Stimulated activated CD8-positive, alpha-beta memory T cell treated with anti-CD3 and anti-CD28 coated beads, Interleukin-15, amount 100 ng/mL, for 4 hours (primary cell): Measurements from ENCODE around the gene DHRS7C.

ENCODE experiments used
- DNase-seq, 2 donors: peaks; one replicate each; pipeline ENCODE4 v3.0.0-alpha.2; 2020; ENCODE audit warnings: low read depth in 2 of 2

The DHRS7C gene

DNA sequence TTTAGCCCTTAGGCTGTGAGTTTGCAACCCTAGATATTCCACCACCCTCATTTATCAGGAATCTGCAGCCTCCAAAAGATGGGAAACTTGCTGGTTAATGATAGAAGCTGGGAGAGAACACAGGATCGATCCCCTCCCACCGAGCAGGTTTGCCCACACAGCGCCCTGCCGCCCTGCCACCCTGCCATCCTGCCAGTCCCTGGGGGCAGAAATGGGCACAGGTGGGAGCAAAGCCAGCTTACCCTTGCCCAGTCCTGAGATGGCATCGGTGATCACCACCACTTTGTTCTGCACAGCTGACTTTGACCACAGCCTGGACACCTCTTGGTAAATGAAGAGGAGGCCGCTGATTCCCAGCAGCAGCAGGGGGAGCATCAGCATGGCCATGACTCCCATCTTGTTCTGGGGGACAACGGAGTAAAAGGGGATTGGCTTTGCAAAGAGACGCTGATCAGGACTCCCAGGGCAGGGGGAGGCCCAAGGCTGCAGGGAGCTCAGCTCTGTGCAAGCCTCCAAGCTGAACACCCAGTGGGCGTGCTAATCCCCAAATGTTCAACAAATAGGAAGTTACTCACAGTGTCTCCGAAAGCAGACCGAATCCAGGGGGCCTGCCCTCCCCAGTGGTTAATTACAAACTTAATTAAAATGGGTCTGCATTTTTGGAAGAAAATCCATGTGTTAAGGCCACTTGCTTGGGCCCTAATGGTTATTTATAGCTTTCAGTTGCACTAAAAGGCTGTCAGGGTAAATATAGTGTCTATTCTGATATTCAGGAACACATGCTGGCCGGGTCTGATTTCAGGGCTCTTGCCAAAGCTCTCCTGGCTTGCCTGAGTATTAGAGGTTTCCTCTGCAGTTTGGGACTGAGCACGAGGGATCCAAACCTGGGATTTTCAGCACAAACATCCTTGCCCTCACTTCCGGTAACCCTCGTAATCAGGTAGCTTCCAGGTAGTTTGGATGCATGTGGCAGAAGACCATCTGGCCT is at the start of gene DHRS7C:
Gene DHRS7C (minus strand): TSS at position 704 of the 988 bp plus-strand sequence. CDS start 308 bp downstream, at position 396.
- DNase-seq: no peak

- no peak for DNase-seq
Measured at GRCh38 chr17:9839433-9839832, 48.0 kb upstream of the DHRS7C start.

DNA sequence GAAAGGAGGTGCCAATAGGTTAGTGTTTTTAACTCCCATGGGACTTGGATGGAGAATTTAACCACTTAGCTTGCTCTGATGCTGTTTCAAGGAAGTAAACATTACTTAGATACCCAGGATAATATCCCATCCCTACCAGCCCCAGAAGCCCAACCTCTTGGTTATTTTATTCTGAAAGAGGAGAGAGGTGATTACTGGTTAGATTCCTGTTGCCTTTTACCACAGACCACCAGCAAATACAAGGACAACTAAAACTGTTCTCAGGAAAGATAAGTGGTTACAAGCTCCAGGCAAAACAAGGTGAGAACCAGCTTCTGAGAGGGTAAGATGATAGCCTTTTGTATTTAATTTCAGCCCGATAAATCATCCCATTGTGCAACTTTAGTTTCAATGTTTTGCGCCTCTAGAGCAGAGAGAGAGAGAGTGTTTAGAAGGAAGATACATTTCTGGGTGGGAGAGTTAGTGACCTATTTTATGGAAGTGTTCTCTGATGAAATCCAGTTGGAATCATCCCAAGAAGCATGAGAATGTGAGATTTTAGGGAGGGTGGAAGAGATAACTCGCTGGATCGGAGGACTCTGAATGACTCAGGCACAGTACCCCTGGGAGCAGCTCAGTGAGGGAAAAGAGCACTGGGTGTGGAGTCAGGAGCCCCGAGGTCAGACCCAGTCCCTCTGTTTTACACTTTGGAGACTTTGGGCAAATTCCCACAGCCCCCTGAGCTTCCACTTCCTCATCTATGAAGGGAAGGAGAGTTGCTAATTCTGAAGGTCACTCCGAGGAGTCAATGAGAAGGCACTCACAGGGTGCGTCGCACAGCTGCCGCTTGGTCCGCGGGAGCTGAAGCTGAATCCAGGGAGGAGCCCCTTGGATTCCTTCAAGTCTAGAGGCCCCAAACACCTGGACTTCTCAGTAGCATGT is 46.4 kb upstream of the DHRS7C start:
- no peak for DNase-seq

DNA sequence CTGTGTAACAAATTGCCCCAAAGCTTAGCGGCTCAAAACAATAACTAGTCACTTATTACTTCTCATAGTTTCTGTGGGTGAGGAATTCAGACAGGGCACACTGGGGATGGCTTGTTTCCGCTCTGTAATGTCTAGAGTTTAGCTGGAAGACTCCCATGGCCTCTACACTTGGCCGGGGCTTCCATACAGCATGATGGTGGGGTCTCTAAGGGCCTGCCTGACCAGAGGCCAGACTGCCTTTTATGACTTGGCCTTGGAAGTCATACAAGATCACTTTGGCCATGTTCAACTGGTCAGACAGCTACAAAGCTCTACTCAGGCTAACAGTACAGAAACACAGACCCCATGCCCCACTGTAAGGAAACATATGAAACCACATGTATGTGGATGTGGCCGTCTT is 42.5 kb upstream of the DHRS7C start:
- no peak for DNase-seq

DNA sequence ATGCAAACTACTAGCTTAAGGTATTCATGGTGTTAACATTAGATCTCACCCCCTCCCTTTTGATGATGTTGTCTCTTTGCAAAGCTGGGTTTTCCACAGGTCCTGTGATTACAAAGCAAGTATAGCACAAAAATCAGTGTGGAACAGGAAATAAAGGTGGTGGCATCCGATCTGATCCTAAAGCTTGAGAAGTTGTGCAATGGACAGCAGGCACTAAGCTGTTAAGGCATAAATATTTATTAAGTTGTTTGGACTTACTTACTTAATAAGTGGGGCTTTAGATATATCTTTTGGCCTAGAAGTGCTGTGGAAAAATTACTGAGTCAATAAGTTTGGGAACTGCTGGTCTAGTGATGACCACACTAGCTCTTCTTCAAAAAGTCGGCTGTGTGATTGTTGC is 39.3 kb upstream of the DHRS7C start:
- no peak for DNase-seq

DNA sequence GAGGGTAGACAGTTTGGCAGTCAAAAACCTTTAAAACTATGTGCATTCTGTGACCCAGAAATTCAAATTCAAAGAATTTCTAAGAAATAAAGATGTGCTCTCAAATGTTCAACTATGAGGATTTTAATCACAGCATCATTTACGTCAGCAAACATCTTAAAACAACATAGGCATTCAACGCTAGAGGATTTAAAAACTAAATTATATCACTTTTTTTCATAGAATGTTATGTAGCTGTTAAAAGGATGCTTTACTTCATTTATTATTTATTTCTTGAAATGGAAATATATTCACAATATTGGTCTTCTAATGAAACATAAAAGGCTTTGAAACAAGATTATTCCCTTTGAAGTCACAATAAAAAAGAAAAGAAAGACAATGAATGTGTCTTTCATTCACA is 38.0 kb upstream of the DHRS7C start:
- DNase-seq: no peak

- no peak for DNase-seq
Measured at GRCh38 chr17:9828296-9829295, 37.2 kb upstream of the DHRS7C start.

DNA sequence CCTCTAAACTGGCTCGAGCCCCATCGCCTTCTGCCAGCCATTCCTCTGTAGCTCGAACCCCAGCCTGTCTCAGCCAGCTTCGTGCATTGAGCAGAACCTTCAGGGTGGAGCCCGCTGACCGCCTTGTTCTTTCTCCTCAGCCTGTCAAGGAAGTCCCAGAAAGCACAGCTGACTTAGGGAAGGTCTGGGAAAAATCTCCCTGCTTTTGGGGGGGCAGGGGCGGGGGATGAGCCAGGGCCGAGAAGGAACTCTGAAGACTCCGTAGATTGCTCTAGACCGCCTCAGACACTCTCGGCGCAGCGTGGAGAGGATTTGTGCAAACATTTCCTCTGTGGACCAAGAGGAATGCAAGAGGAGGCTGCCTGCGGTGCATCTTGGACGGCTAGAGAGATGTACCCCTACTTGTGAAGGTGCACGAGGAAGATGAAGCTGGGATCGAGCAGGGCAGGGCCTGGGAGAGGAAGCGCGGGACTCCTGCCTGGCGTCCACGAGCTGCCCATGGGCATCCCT is 34.3 kb upstream of the DHRS7C start, which contains the start of gene GLP2R:
Gene GLP2R (plus strand): TSS at position 284 of the 510 bp plus-strand sequence. CDS start 140 bp downstream, at position 424.
- DNase-seq: no peak

DNA sequence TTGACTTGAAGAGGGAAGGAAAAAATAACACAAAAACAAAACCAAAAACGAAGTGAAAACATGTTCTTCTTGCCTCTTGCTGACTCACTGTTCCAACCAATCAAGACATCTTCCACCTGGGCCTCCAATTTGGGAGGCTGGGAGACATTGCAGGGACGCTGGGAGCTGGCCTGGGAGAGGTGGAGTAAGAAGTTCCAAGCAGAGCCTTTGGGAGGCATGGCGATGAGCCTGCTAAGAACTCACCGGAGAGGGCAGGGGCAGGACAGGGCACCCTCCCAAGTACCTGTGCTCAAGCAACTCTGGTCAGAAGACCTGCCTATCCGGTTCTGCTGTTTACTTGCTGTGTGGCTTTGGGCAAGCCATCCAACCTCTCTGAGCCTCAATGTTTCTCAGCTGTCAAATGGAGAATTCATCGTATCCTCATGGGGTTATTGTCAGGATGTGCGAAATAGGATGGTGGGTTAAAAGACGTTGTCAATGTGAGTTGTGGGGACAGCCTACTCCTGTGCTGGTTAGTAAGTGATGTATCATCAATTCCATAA is 33.5 kb upstream of the DHRS7C start:
- DNase-seq: no peak

DNA sequence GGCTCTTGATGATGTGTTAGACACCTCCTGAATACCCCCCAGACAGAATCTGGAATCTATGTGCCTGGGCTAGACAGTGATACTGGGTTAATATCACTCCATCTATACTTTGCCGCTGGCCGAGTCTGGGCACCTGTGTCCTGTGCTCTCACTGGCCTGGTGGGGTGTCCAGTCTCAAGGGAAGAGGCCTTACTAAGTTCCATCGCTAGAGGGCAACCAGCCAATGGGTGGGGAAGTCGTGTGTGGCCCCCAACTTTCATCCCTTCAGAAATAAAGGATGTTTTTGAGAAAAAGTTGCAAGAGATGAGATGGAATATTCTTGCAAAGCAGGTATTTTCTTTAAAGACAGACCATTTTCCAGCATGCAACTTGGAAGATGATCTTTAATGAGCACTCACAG is 32.7 kb upstream of the DHRS7C start:
- no peak for DNase-seq

- DNase-seq: no peak
Measured at GRCh38 chr17:9821921-9822320, 30.5 kb upstream of the DHRS7C start, which contains the start of gene GSG1L2. TSS of gene GSG1L2 (minus strand) at chr17:9822079. CDS start at chr17:9822071, 8 bp downstream.

- no peak for DNase-seq
Measured at GRCh38 chr17:9820448-9820847, 29.1 kb upstream of the DHRS7C start.

- no peak for DNase-seq
Measured at GRCh38 chr17:9818760-9819159, 27.4 kb upstream of the DHRS7C start.

DNA sequence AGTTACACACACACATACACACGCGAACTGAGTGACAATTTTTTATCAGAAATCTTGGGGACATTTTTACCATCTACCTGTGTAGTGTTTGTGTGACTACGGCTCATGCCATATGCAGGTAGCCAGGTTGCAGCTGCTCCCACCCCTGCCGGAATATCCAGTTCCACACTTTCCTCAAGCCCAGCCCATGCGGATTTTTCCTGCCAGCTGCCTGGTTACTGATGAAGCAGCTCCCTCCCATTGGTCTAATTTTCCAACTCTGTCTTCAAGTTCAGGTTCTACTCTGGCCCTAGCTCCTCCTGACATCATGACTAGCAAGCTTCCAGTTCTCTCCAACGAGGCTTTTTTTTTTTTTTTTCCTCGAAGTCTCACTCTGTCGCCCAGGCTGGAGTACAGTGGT is 25.7 kb upstream of the DHRS7C start:
- no peak for DNase-seq

- DNase-seq: no peak
Measured at GRCh38 chr17:9816472-9816871, 25.1 kb upstream of the DHRS7C start.

- DNase-seq: no peak
Measured at GRCh38 chr17:9814337-9814945, 23.0 kb upstream of the DHRS7C start.

DNA sequence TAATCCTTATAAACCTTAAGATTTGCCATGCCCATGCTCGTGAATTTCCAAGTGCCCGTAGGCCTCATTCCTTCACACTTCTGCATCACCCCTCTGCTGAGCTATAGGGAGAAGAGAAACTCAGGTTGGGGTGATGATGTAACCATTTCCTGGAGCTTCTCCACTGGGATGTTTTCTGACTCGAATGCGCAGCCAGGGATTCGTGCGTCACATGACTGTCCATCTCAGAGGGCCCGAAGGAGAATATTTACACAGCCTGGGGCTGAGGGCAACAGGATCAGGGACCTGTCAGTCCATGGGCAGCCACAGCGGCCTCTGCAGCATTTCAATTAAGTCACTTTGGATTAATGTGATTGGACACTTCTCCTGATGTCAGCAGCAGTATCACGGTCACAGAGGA is 21.8 kb upstream of the DHRS7C start:
- DNase-seq: no peak

GRCh38 chr17:9811537-9811936 is 20.1 kb upstream of the DHRS7C start:
- DNase-seq: no peak

- DNase-seq: no peak
Measured at GRCh38 chr17:9811086-9811485, 19.7 kb upstream of the DHRS7C start.
